Activated CD4-positive, alpha-beta T cell treated with anti-CD3 and anti-CD28 coated beads for 36 hours (primary cell): ENCODE results near the gene TBRG4. TPM values are rescaled to one million over a fixed set of nuclear protein-coding genes. Genes with fewer than 3 reads are reported as not detected.

ENCODE experiments used
- total RNA-seq, 2 experiments: library from RNA; stranded (reverse); gene quantifications; one replicate each; pipeline ENCODE4 v1.2.3, GENCODE V29; 2021

The TBRG4 gene
- total RNA-seq, 2 experiments from 2014 or later = 158 to 163 TPM

Other genes starting within 250 kb of the TBRG4 start
- gene PURB, start 226.2 kb downstream of the TBRG4 start, total RNA-seq = 10 to 100 TPM; 18.8 to 20.8 TPM
- 100 to 1,000 TPM; 369 to 376 TPM for gene MYO1G, start 132.7 kb downstream of the TBRG4 start, total RNA-seq
- gene CCM2, start 111.5 kb downstream of the TBRG4 start, total RNA-seq = 10 to 100 TPM; 70.1 to 80.1 TPM
- gene NACAD, start 22.7 kb downstream of the TBRG4 start, total RNA-seq = under 1 TPM; 0.14 to 0.21 TPM
- not detected for gene RAMP3, start 46.1 kb upstream of the TBRG4 start, total RNA-seq